ENCODE data around the gene ABHD2. TPM values are rescaled to one million over a fixed set of nuclear protein-coding genes. Genes with fewer than 3 reads are reported as not detected.
A peak's percentile ranks its signal among the peaks of the same experiment; 100 is the strongest.

Gene ABHD2
- total and polyA plus RNA-seq, 8 donors, result 7.9 to 151 (median 117) TPM

- DNase-seq (no peak), ATAC-seq (no peak), FAIRE-seq (no peak)
- peaks cover 0 to 9% (median 5%) of the 10 kb centered on the region in 3 donors for H3K4me1 ChIP-seq
- TF ChIP-seq CTCF (IDR thresholded peaks at IDR 0.05), result no peak
- 76 to 83% methylated on average over 5 of the region's 5 CpGs for WGBS, 2 donors
- intact Hi-C loops (cut with DNase I), result loop anchor here in 2 of 3 donors (5.0 to 10.0 kb wide), 2 partner anchors 123 to 275 kb away; no protein-coding TSS in a partner anchor
- H3K9me3 ChIP-seq, result no peaks in the 10 kb centered on the region
- no peak overlapping the region for H3K4me3 ChIP-seq
- H3K36me3 ChIP-seq, result peaks cover 0 to 34% (median 8%) of the 10 kb centered on the region in 3 donors
- H3K27ac ChIP-seq, result no peak overlapping the region
- no peaks in the 10 kb centered on the region for H3K27me3 ChIP-seq
Measured at GRCh38 chr15:89179966-89180875, 92.0 kb downstream of the ABHD2 start.

GRCh38 chr15:89184357-89184756 lies 96.1 kb downstream of the ABHD2 start:
- intact Hi-C loops (cut with DNase I), result no loop called here
- FAIRE-seq, result no peak

GRCh38 chr15:89184886-89185526 lies 96.8 kb downstream of the ABHD2 start:
- H3K36me3 ChIP-seq, result peaks cover 0 to 43% (median 24%) of the 10 kb centered on the region in 3 donors
- TF ChIP-seq CTCF (IDR thresholded peaks at IDR 0.05), result no peak
- FAIRE-seq, result no peak
- no peak for DNase-seq
- no peak overlapping the region for H3K4me3 ChIP-seq
- intact Hi-C loops (cut with DNase I), result no loop called here
- H3K27me3 ChIP-seq, result no peaks in the 10 kb centered on the region
- ATAC-seq, result peak in 3 of 4 donors; percentile 9 to 61 (median 34)
- H3K27ac ChIP-seq, result peak overlapping the region in 1 of 4 donors; percentile 37
- WGBS, 2 donors, result 81 to 82% methylated on average over 12 of the region's 12 CpGs
- H3K4me1 ChIP-seq, result peaks cover 0 to 9% (median 5%) of the 10 kb centered on the region in 3 donors
- no peaks in the 10 kb centered on the region for H3K9me3 ChIP-seq

More at GRCh38 chr15:89184357-89184756, 96.1 kb downstream of the ABHD2 start:
- no peak overlapping the region for H3K4me3 ChIP-seq
- peaks cover 0 to 36% (median 17%) of the 10 kb centered on the region in 3 donors for H3K36me3 ChIP-seq
- H3K27ac ChIP-seq, result peak overlapping the region in 1 of 4 donors; percentile 37
- H3K9me3 ChIP-seq, result no peaks in the 10 kb centered on the region
- ATAC-seq (peak; percentile 78 to 89 (median 84)), DNase-seq (peak; percentile 55 to 82 (median 72))
- H3K27me3 ChIP-seq, result no peaks in the 10 kb centered on the region
- WGBS, 2 donors, result 29 to 36% methylated on average over 6 of the region's 6 CpGs
- TF ChIP-seq CTCF (IDR thresholded peaks at IDR 0.05), result no peak
- H3K4me1 ChIP-seq, result peaks cover 0 to 9% (median 5%) of the 10 kb centered on the region in 3 donors

- WGBS, 2 donors, result 70 to 75% methylated on average over 6 of the region's 6 CpGs
- TF ChIP-seq CTCF (IDR thresholded peaks at IDR 0.05), result no peak
- no peak for FAIRE-seq
- H3K9me3 ChIP-seq, result no peaks in the 10 kb centered on the region
- H3K27ac ChIP-seq, result no peak overlapping the region
- intact Hi-C loops (cut with DNase I), result no loop called here
- no peak for ATAC-seq
- DNase-seq, result no peak
- H3K36me3 ChIP-seq, result peaks cover 2 to 60% (median 27%) of the 10 kb centered on the region in 3 donors
- no peaks in the 10 kb centered on the region for H3K27me3 ChIP-seq
- H3K4me3 ChIP-seq, result no peak overlapping the region
- H3K4me1 ChIP-seq, result peaks cover 0 to 9% (median 5%) of the 10 kb centered on the region in 3 donors
Measured at GRCh38 chr15:89186803-89187202, 98.5 kb downstream of the ABHD2 start.
